HG03521 (cell line): ENCODE data around the gene H2AZ2.
"Not testable (repeated sequence)": the region's sequence is repeated elsewhere in the genome, so short reads cannot be mapped to it uniquely, and the experiment has no call there.

Source experiments
- ATAC-seq: cut with Tn5 transposase; IDR thresholded peaks from one replicate; pipeline ENCODE4 v1.9.1; 2021; ENCODE audit warnings: mild to moderate bottlenecking, moderate library complexity; ENCODE audit not compliant: unreplicated experiment

H2AZ2 gene

GRCh38 chr7:44823255-44823781, 24.6 kb downstream of the H2AZ2 start:
- ATAC-seq = no peak

- no peak for ATAC-seq
Observed at GRCh38 chr7:44819292-44819691, 28.6 kb downstream of the H2AZ2 start.

GRCh38 chr7:44814919-44815318, 33.0 kb downstream of the H2AZ2 start:
- ATAC-seq = no peak

GRCh38 chr7:44811571-44811970, 36.3 kb downstream of the H2AZ2 start:
- no peak for ATAC-seq

GRCh38 chr7:44811093-44811492, 36.8 kb downstream of the H2AZ2 start:
- no peak for ATAC-seq

- ATAC-seq = no peak
Observed at GRCh38 chr7:44808914-44809393, 38.9 kb downstream of the H2AZ2 start.

GRCh38 chr7:44805950-44806349, 41.9 kb downstream of the H2AZ2 start:
- ATAC-seq = no peak

- not testable (repeated sequence) for ATAC-seq
Observed at GRCh38 chr7:44803828-44804519, 43.9 kb downstream of the H2AZ2 start.

GRCh38 chr7:44802418-44803025, 45.4 kb downstream of the H2AZ2 start:
- no peak for ATAC-seq

- ATAC-seq = no peak
Observed at GRCh38 chr7:44801890-44802289, 46.0 kb downstream of the H2AZ2 start.

- ATAC-seq = no peak
Observed at GRCh38 chr7:44799939-44800338, 47.9 kb downstream of the H2AZ2 start.

- no peak for ATAC-seq
Observed at GRCh38 chr7:44798649-44799305, 49.1 kb downstream of the H2AZ2 start.

GRCh38 chr7:44797329-44798258, 50.3 kb downstream of the H2AZ2 start:
- ATAC-seq = peak; percentile 40

- ATAC-seq = peak; percentile 85
Observed at GRCh38 chr7:44796504-44797328, 51.2 kb downstream of the H2AZ2 start, which contains the start of gene PPIA. PPIA (plus strand) TSS chr7:44796681; CDS start chr7:44796725, 44 bp downstream.

GRCh38 chr7:44796034-44796503, 51.8 kb downstream of the H2AZ2 start:
- ATAC-seq = peak; percentile 22

GRCh38 chr7:44794331-44794730, 53.6 kb downstream of the H2AZ2 start:
- ATAC-seq = no peak

GRCh38 chr7:44793919-44794318, 54.0 kb downstream of the H2AZ2 start:
- ATAC-seq = no peak

- ATAC-seq = no peak
Observed at GRCh38 chr7:44791278-44792219, 56.3 kb downstream of the H2AZ2 start.
